ENCODE measurements around the gene CCDC63.
A peak's percentile ranks its signal among the peaks of the same experiment; 100 is the strongest.

The CCDC63 gene

GRCh38 chr12:110923692-110924334 is 77.0 kb downstream of the CCDC63 start:
- H3K36me3 ChIP-seq (replicated peaks) = no peaks in the 10 kb centered on the region
- H3K4me1 ChIP-seq = no peaks in the 10 kb centered on the region
- H3K4me3 ChIP-seq = no peak overlapping the region
- no peaks in the 10 kb centered on the region for H3K9me3 ChIP-seq
- no peaks in the 10 kb centered on the region; the same call in 1 of the 2 replicates for H3K27me3 ChIP-seq (ENCODE audit: low read depth)
- in situ Hi-C loops (cut with MboI; ENCODE audit: low sequenced_read_pairs) = no loop called here
- DNase-seq (ENCODE audit: low spot score in 2 of 2) = no peak

- no peak for DNase-seq (ENCODE audit: low spot score in 2 of 2)
- Histone ChIP-seq H3K4me1 (no peaks in the 10 kb centered on the region), H3K9me3 (no peaks in the 10 kb centered on the region), H3K4me3 (no peak overlapping the region), H3K36me3 (replicated peaks) (no peaks in the 10 kb centered on the region), H3K27me3 (ENCODE audit: low read depth) (no peaks in the 10 kb centered on the region; the same call in 1 of the 2 replicates)
- in situ Hi-C loops (cut with MboI; ENCODE audit: low sequenced_read_pairs) = no loop called here
Measured at GRCh38 chr12:110927546-110927945, 80.8 kb downstream of the CCDC63 start.

- in situ Hi-C loops (cut with MboI; ENCODE audit: low sequenced_read_pairs) = no loop called here
- no peak overlapping the region for H3K4me3 ChIP-seq
- H3K9me3 ChIP-seq = no peaks in the 10 kb centered on the region
- H3K27me3 ChIP-seq (ENCODE audit: low read depth) = no peaks in the 10 kb centered on the region; the same call in 1 of the 2 replicates
- H3K4me1 ChIP-seq = no peaks in the 10 kb centered on the region
- no peaks in the 10 kb centered on the region for H3K36me3 ChIP-seq (replicated peaks)
- no peak for DNase-seq (ENCODE audit: low spot score in 2 of 2)
Measured at GRCh38 chr12:110928700-110929099, 81.9 kb downstream of the CCDC63 start.

GRCh38 chr12:110929818-110930217 is 83.0 kb downstream of the CCDC63 start:
- in situ Hi-C loops (cut with MboI; ENCODE audit: low sequenced_read_pairs) = loop anchor here (10.0 kb wide), 1 partner anchor 365 kb away; no protein-coding TSS in a partner anchor
- Histone ChIP-seq H3K9me3 (no peaks in the 10 kb centered on the region), H3K36me3 (replicated peaks) (no peaks in the 10 kb centered on the region), H3K4me1 (no peaks in the 10 kb centered on the region), H3K27me3 (ENCODE audit: low read depth) (no peaks in the 10 kb centered on the region; the same call in 1 of the 2 replicates), H3K4me3 (no peak overlapping the region)
- DNase-seq (ENCODE audit: low spot score in 2 of 2) = no peak

- in situ Hi-C loops (cut with MboI; ENCODE audit: low sequenced_read_pairs) = loop anchor here (10.0 kb wide), 1 partner anchor 364 kb away; no protein-coding TSS in a partner anchor
- Histone ChIP-seq H3K4me3 (no peak overlapping the region), H3K36me3 (replicated peaks) (no peaks in the 10 kb centered on the region), H3K4me1 (no peaks in the 10 kb centered on the region), H3K27me3 (ENCODE audit: low read depth) (no peaks in the 10 kb centered on the region; the same call in 1 of the 2 replicates), H3K9me3 (no peaks in the 10 kb centered on the region)
- no peak for DNase-seq (ENCODE audit: low spot score in 2 of 2)
Measured at GRCh38 chr12:110930348-110931314, 83.8 kb downstream of the CCDC63 start.

GRCh38 chr12:110931315-110931728 is 84.5 kb downstream of the CCDC63 start:
- DNase-seq (ENCODE audit: low spot score in 2 of 2) = no peak
- in situ Hi-C loops (cut with MboI; ENCODE audit: low sequenced_read_pairs) = loop anchor here (10.0 kb wide), 1 partner anchor 363 kb away; no protein-coding TSS in a partner anchor
- Histone ChIP-seq H3K36me3 (replicated peaks) (no peaks in the 10 kb centered on the region), H3K9me3 (no peaks in the 10 kb centered on the region), H3K4me3 (no peak overlapping the region), H3K27me3 (ENCODE audit: low read depth) (no peaks in the 10 kb centered on the region; the same call in 1 of the 2 replicates), H3K4me1 (no peaks in the 10 kb centered on the region)

GRCh38 chr12:110932046-110932445 is 85.3 kb downstream of the CCDC63 start:
- Histone ChIP-seq H3K9me3 (no peaks in the 10 kb centered on the region), H3K36me3 (replicated peaks) (no peaks in the 10 kb centered on the region), H3K4me3 (no peak overlapping the region), H3K27me3 (ENCODE audit: low read depth) (no peaks in the 10 kb centered on the region; the same call in 1 of the 2 replicates), H3K4me1 (no peaks in the 10 kb centered on the region)
- DNase-seq (ENCODE audit: low spot score in 2 of 2) = peak in 1 of 2 experiments; percentile 63
- in situ Hi-C loops (cut with MboI; ENCODE audit: low sequenced_read_pairs) = loop anchor here (10.0 kb wide), 1 partner anchor 363 kb away; no protein-coding TSS in a partner anchor

GRCh38 chr12:110933326-110933974 is 86.7 kb downstream of the CCDC63 start:
- no peak for DNase-seq (ENCODE audit: low spot score in 2 of 2)
- in situ Hi-C loops (cut with MboI; ENCODE audit: low sequenced_read_pairs) = loop anchor here (10.0 kb wide), 1 partner anchor 361 kb away; no protein-coding TSS in a partner anchor

GRCh38 chr12:110934093-110934852 is 87.5 kb downstream of the CCDC63 start:
- DNase-seq (ENCODE audit: low spot score in 2 of 2) = peak in 1 of 2 experiments; percentile 22
- H3K9me3 ChIP-seq = no peaks in the 10 kb centered on the region
- H3K4me3 ChIP-seq = no peak overlapping the region
- in situ Hi-C loops (cut with MboI; ENCODE audit: low sequenced_read_pairs) = loop anchor here (10.0 kb wide), 1 partner anchor 361 kb away; no protein-coding TSS in a partner anchor
- H3K27me3 ChIP-seq (ENCODE audit: low read depth) = no peaks in the 10 kb centered on the region
- no peaks in the 10 kb centered on the region for H3K4me1 ChIP-seq
- H3K36me3 ChIP-seq (replicated peaks) = no peaks in the 10 kb centered on the region

More at GRCh38 chr12:110933326-110933974, 86.7 kb downstream of the CCDC63 start:
- no peaks in the 10 kb centered on the region for H3K9me3 ChIP-seq
- H3K4me1 ChIP-seq = no peaks in the 10 kb centered on the region
- no peak overlapping the region for H3K4me3 ChIP-seq
- no peaks in the 10 kb centered on the region for H3K27me3 ChIP-seq (ENCODE audit: low read depth)
- no peaks in the 10 kb centered on the region for H3K36me3 ChIP-seq (replicated peaks)

GRCh38 chr12:110935588-110935987 is 88.8 kb downstream of the CCDC63 start:
- no peak for DNase-seq (ENCODE audit: low spot score in 2 of 2)
- no peaks in the 10 kb centered on the region for H3K4me1 ChIP-seq
- H3K27me3 ChIP-seq (ENCODE audit: low read depth) = no peaks in the 10 kb centered on the region
- no peaks in the 10 kb centered on the region for H3K36me3 ChIP-seq (replicated peaks)
- in situ Hi-C loops (cut with MboI; ENCODE audit: low sequenced_read_pairs) = loop anchor here (10.0 kb wide), 1 partner anchor 359 kb away; no protein-coding TSS in a partner anchor
- H3K4me3 ChIP-seq = no peak overlapping the region
- H3K9me3 ChIP-seq = no peaks in the 10 kb centered on the region

- Histone ChIP-seq H3K36me3 (replicated peaks) (no peaks in the 10 kb centered on the region), H3K4me3 (no peak overlapping the region), H3K4me1 (no peaks in the 10 kb centered on the region), H3K9me3 (no peaks in the 10 kb centered on the region), H3K27me3 (ENCODE audit: low read depth) (no peaks in the 10 kb centered on the region)
- in situ Hi-C loops (cut with MboI; ENCODE audit: low sequenced_read_pairs) = loop anchor here (10.0 kb wide), 1 partner anchor 358 kb away; no protein-coding TSS in a partner anchor
- DNase-seq (ENCODE audit: low spot score in 2 of 2) = no peak
Measured at GRCh38 chr12:110936367-110937103, 89.7 kb downstream of the CCDC63 start.

GRCh38 chr12:110937104-110937641 is 90.4 kb downstream of the CCDC63 start:
- no peaks in the 10 kb centered on the region for H3K9me3 ChIP-seq
- peak; percentile 50 to 80 for DNase-seq (ENCODE audit: low spot score in 2 of 2)
- no peak overlapping the region for H3K4me3 ChIP-seq

More at GRCh38 chr12:110937104-110937641, 90.4 kb downstream of the CCDC63 start:
- no peaks in the 10 kb centered on the region for H3K36me3 ChIP-seq (replicated peaks)
- no peaks in the 10 kb centered on the region for H3K4me1 ChIP-seq
- no peaks in the 10 kb centered on the region for H3K27me3 ChIP-seq (ENCODE audit: low read depth)
- in situ Hi-C loops (cut with MboI; ENCODE audit: low sequenced_read_pairs) = loop anchor here (10.0 kb wide), 1 partner anchor 358 kb away; no protein-coding TSS in a partner anchor

Data from HAP-1 (cell line).